GM18502 (cell line): ENCODE measurements around the gene GOLIM4.
"Not testable (repeated sequence)": the region's sequence is repeated elsewhere in the genome, so short reads cannot be mapped to it uniquely, and the experiment has no call there.

Experiments
- ATAC-seq: cut with Tn5 transposase; IDR thresholded peaks from one replicate; pipeline ENCODE4 v1.9.1; 2021; ENCODE audit warnings: mild to moderate bottlenecking; ENCODE audit not compliant: unreplicated experiment, poor library complexity

The GOLIM4 gene

GRCh38 chr3:168080499-168081170 lies 15.1 kb downstream of the GOLIM4 start:
- ATAC-seq = no peak

- ATAC-seq = no peak
Observed at GRCh38 chr3:168080022-168080421, 15.7 kb downstream of the GOLIM4 start.

GRCh38 chr3:168077091-168077490 lies 18.6 kb downstream of the GOLIM4 start:
- no peak for ATAC-seq

- no peak for ATAC-seq
Observed at GRCh38 chr3:168073842-168074605, 21.7 kb downstream of the GOLIM4 start.

- ATAC-seq = no peak
Observed at GRCh38 chr3:168072323-168072650, 23.4 kb downstream of the GOLIM4 start.

GRCh38 chr3:168071591-168072322 lies 24.0 kb downstream of the GOLIM4 start:
- ATAC-seq = no peak

- ATAC-seq = no peak
Observed at GRCh38 chr3:168070919-168071318, 24.8 kb downstream of the GOLIM4 start.

- no peak for ATAC-seq
Observed at GRCh38 chr3:168068346-168068745, 27.4 kb downstream of the GOLIM4 start.

GRCh38 chr3:168066882-168067281 lies 28.8 kb downstream of the GOLIM4 start:
- peak; percentile 43 for ATAC-seq

- no peak for ATAC-seq
Observed at GRCh38 chr3:168065569-168065968, 30.2 kb downstream of the GOLIM4 start.

- ATAC-seq = no peak
Observed at GRCh38 chr3:168063122-168063521, 32.6 kb downstream of the GOLIM4 start.

GRCh38 chr3:168062679-168063078 lies 33.0 kb downstream of the GOLIM4 start:
- ATAC-seq = no peak

GRCh38 chr3:168061332-168061996 lies 34.3 kb downstream of the GOLIM4 start:
- peak; percentile 94 for ATAC-seq

GRCh38 chr3:168060317-168060716 lies 35.4 kb downstream of the GOLIM4 start:
- ATAC-seq = no peak

GRCh38 chr3:168058481-168058880 lies 37.2 kb downstream of the GOLIM4 start:
- no peak for ATAC-seq

- not testable (repeated sequence) for ATAC-seq
Observed at GRCh38 chr3:168056398-168057230, 39.1 kb downstream of the GOLIM4 start.

- no peak for ATAC-seq
Observed at GRCh38 chr3:168054447-168054846, 41.3 kb downstream of the GOLIM4 start.

GRCh38 chr3:168053115-168053514 lies 42.6 kb downstream of the GOLIM4 start:
- ATAC-seq = no peak

GRCh38 chr3:168052515-168052914 lies 43.2 kb downstream of the GOLIM4 start:
- no peak for ATAC-seq
